Prostate gland (tissue), 2 donors: ENCODE measurements around the gene CNTN5. TPM values are rescaled to one million over a fixed set of nuclear protein-coding genes. Genes with fewer than 3 reads are reported as not detected.

Experiments used
- DNase-seq: peaks from one replicate; pipeline ENCODE4 v3.0.0-alpha.2; 2019; ENCODE audit warnings: low spot score
- H3K27ac ChIP-seq, 2 donors: fragments of 200-600 bp; sonication (generic); 2 replicates each; pipeline ENCODE4 v1.5.1; 2017 to 2019
- H3K27me3 ChIP-seq: fragments of 200-600 bp; sonication (generic); replicated peaks from 2 replicates; pipeline ENCODE4 v1.5.1; 2019; ENCODE audit not compliant: insufficient read depth
- H3K36me3 ChIP-seq, 2 donors: fragments of 200-600 bp; sonication (generic); 1 replicate in 1 of 2; 2 replicates in 1 of 2; pipeline versions ENCODE4 v1.5.1 to v1.8.1; 2017 to 2019
- H3K4me1 ChIP-seq: fragments of 200-600 bp; sonication (generic); replicated peaks from 2 replicates; pipeline ENCODE4 v1.5.1; 2019
- H3K4me3 ChIP-seq, 2 donors: fragments of 200-600 bp; sonication (generic); 2 replicates each; pipeline ENCODE4 v1.5.1; 2017 to 2019
- H3K9me3 ChIP-seq: fragments of 200-600 bp; sonication (generic); 2 replicates; pipeline ENCODE4 v1.5.1; 2017
- POLR2A ChIP-seq: fragments of 450-650 bp; IDR thresholded peaks from one replicate; pipeline ENCODE4 v1.6.1; 2016; ENCODE audit warnings: antibody characterized with exemption, mild to moderate bottlenecking
- POLR2AphosphoS5 ChIP-seq: sonication (generic); formaldehyde crosslinking; IDR thresholded peaks from one replicate; pipeline ENCODE4 v1.6.1; 2017; ENCODE audit warnings: antibody characterized with exemption
- WGBS: methylation state at CpG from one replicate; pipeline ENCODE4 v1.1.5; 2018; 5-methylcytosine and 5-hydroxymethylcytosine counted together
- intact Hi-C: fragments of 100-400 bp; cut with DNase I; formaldehyde crosslinking; loops from one replicate; pipeline ENCODE4 v1.14.2; 2022
- total RNA-seq, 2 donors: library from RNA; depleted of rRNA; stranded (reverse); fragments of >200 nt; gene quantifications; one replicate each; pipeline ENCODE4 v1.1.0, GENCODE V29; 2016
- TF ChIP-seq, protein P1 (sequence below), 4 experiments: fragments of 200-600 bp in 2 of 4; fragments of 450-650 bp in 2 of 4; sonication (generic) in 2 of 4; IDR thresholded peaks; 1 replicate in 3 of 4; 2 replicates in 1 of 4; pipeline ENCODE4 v1.5.1; 2016 to 2019; ENCODE audit warnings: antibody characterized with exemption in 4 of 4, mild to moderate bottlenecking in 2 of 4, moderate library complexity in 2 of 4

CNTN5 gene
- total RNA-seq, 2 donors from 2014 or later = 1.0 TPM; not detected in 1

- Histone ChIP-seq H3K27ac (no peak overlapping the region), H3K9me3 (no peaks in the 10 kb centered on the region), H3K4me3 (no peak overlapping the region), H3K4me1 (no peaks in the 10 kb centered on the region), H3K27me3 (no peaks in the 10 kb centered on the region), H3K36me3 (no peaks in the 10 kb centered on the region)
- intact Hi-C loops = no loop called here
- TF ChIP-seq POLR2AphosphoS5 = no peak
- TF ChIP-seq POLR2A = no peak
- TF ChIP-seq, protein P1, sequence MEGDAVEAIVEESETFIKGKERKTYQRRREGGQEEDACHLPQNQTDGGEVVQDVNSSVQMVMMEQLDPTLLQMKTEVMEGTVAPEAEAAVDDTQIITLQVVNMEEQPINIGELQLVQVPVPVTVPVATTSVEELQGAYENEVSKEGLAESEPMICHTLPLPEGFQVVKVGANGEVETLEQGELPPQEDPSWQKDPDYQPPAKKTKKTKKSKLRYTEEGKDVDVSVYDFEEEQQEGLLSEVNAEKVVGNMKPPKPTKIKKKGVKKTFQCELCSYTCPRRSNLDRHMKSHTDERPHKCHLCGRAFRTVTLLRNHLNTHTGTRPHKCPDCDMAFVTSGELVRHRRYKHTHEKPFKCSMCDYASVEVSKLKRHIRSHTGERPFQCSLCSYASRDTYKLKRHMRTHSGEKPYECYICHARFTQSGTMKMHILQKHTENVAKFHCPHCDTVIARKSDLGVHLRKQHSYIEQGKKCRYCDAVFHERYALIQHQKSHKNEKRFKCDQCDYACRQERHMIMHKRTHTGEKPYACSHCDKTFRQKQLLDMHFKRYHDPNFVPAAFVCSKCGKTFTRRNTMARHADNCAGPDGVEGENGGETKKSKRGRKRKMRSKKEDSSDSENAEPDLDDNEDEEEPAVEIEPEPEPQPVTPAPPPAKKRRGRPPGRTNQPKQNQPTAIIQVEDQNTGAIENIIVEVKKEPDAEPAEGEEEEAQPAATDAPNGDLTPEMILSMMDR (IDR thresholded peaks at IDR 0.05) = no peak
- 73% methylated on average over 5 of the region's 5 CpGs for WGBS
- DNase-seq = no peak
These were observed 501.9 kb downstream of the CNTN5 start for GRCh38 chr11:99522467-99523173.

DNA sequence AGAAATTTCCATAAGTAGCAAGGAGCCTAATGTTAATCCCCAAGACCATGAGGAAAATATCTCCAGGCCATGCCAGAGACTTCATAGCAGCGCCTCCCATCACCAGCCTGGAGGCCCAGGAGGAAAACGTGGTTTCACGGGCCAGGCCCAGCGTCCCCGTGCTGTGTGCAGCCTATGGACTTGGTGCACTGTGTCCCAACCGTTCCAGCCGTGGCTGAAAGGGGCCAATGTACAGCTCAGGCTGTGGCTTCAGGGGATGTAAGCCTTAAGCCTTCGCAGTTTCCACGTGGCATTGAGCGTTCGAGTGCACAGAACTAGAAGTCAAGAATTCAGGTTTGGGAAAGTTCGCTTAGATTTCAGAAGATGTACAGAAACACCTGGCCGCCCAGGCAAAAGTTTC is 510.7 kb downstream of the CNTN5 start:
- 96% methylated on average over 13 of the region's 13 CpGs for WGBS
- no peak for DNase-seq
- no peaks in the 10 kb centered on the region for H3K27me3 ChIP-seq
- intact Hi-C loops = loop anchor here (10.0 kb wide), 1 partner anchor 1243 kb away; no protein-coding TSS in a partner anchor
- TF ChIP-seq, protein P1 (IDR thresholded peaks at IDR 0.05) = no peak
- no peak for TF ChIP-seq POLR2AphosphoS5
- no peak for TF ChIP-seq POLR2A
- no peaks in the 10 kb centered on the region for H3K9me3 ChIP-seq
- no peaks in the 10 kb centered on the region for H3K4me1 ChIP-seq
- H3K36me3 ChIP-seq = no peaks in the 10 kb centered on the region
- no peak overlapping the region for H3K27ac ChIP-seq
- H3K4me3 ChIP-seq = no peak overlapping the region

DNA sequence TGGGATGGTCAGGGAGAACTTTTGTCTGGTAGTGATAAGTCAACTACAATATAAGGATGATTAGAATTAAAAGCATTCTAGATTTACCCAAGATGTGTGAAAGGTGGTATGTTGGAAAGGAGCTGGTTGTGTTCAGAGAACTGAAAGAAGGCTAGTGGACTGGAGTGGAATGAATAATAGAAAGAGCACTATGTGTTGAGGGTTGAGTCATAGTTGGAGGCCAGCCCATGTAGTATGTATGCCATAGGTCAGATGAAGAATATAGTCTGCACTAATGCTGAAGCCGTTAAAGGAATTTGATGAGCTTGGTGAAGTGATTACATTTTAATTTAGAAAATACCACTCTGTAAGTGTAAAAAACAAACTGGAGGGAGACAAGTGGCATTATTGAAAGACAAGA is 514.1 kb downstream of the CNTN5 start:
- Histone ChIP-seq H3K4me3 (no peak overlapping the region), H3K27me3 (no peaks in the 10 kb centered on the region), H3K9me3 (no peaks in the 10 kb centered on the region), H3K4me1 (no peaks in the 10 kb centered on the region), H3K36me3 (no peaks in the 10 kb centered on the region), H3K27ac (no peak overlapping the region)
- intact Hi-C loops = loop anchor here (10.0 kb wide), 1 partner anchor 1240 kb away; no protein-coding TSS in a partner anchor
- WGBS = 89% methylated on average over 1 of the region's 1 CpG
- DNase-seq = no peak
- TF ChIP-seq, protein P1 (IDR thresholded peaks at IDR 0.05) = no peak
- TF ChIP-seq POLR2A = no peak
- no peak for TF ChIP-seq POLR2AphosphoS5

- Histone ChIP-seq H3K9me3 (no peaks in the 10 kb centered on the region), H3K4me3 (no peak overlapping the region), H3K36me3 (no peaks in the 10 kb centered on the region), H3K27me3 (no peaks in the 10 kb centered on the region), H3K4me1 (no peaks in the 10 kb centered on the region), H3K27ac (no peak overlapping the region)
- TF ChIP-seq, protein P1 (IDR thresholded peaks at IDR 0.05) = no peak
- TF ChIP-seq POLR2A (no peak), POLR2AphosphoS5 (no peak)
- intact Hi-C loops = loop anchor here (10.0 kb wide), 1 partner anchor 1239 kb away; no protein-coding TSS in a partner anchor
- DNase-seq = no peak
- WGBS = 38% methylated on average over 1 of the region's 1 CpG
These were observed 514.7 kb downstream of the CNTN5 start for GRCh38 chr11:99535406-99535805.

DNA sequence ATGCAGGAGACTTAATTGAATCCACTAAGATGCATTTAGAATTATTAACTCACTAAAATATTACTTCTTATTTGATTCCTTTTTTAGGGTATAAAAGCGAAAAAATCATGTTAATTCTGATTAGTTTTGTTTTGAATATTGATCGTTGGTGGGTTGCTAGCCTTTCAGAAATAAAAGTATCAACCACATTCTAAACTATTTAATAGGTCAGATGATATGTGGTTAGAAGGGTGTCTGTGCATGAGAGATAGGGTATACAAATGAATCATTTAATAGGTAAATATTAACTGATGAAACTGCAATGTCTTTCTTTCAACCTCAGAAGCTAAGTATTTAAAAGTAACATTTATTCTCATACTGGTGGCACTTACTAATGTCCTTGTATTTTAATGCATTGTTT is 515.1 kb downstream of the CNTN5 start:
- no peaks in the 10 kb centered on the region for H3K27me3 ChIP-seq
- no peak overlapping the region for H3K4me3 ChIP-seq
- H3K27ac ChIP-seq = no peak overlapping the region
- H3K4me1 ChIP-seq = no peaks in the 10 kb centered on the region
- TF ChIP-seq POLR2A (no peak), POLR2AphosphoS5 (no peak)
- TF ChIP-seq, protein P1 (IDR thresholded peaks at IDR 0.05) = no peak
- intact Hi-C loops = loop anchor here (10.0 kb wide), 1 partner anchor 1239 kb away; no protein-coding TSS in a partner anchor
- no peaks in the 10 kb centered on the region for H3K9me3 ChIP-seq
- WGBS = 94% methylated on average over 2 of the region's 2 CpGs
- no peaks in the 10 kb centered on the region for H3K36me3 ChIP-seq
- DNase-seq = no peak
